Psoas muscle (tissue), 8 donors: ENCODE data around the gene SGCB. TPM values are rescaled to one million over a fixed set of nuclear protein-coding genes. Genes with fewer than 3 reads are reported as not detected.

Source experiments
- ATAC-seq, 4 donors: fragments of 200-7000 bp; cut with Tn5 transposase; one replicate each; pipeline ENCODE4 v1.9.1; 2020; ENCODE audit warnings: moderate library complexity in 3 of 4, mild to moderate bottlenecking in 2 of 4
- DNase-seq, 2 donors: peaks; one replicate each; pipeline ENCODE4 v3.0.0-alpha.2; 2020
- H3K27ac ChIP-seq: fragments of 200-600 bp; one replicate; pipeline ENCODE4 v1.8.0; 2022
- H3K27me3 ChIP-seq, 3 donors: fragments of 200-600 bp in 1 of 3; one replicate each; pipeline versions ENCODE4 v1.6.1 to v1.8.0; 2013 to 2022; ENCODE audit warnings: low read length in 2 of 3, mild to moderate bottlenecking in 2 of 3, moderate library complexity in 1 of 3; ENCODE audit not compliant: insufficient read depth in 3 of 3
- H3K36me3 ChIP-seq, 2 donors: fragments of 200-600 bp in 1 of 2; one replicate each; pipeline versions ENCODE4 v1.6.1 to v1.8.0; 2013 to 2022; ENCODE audit warnings: low read depth in 1 of 2, mild to moderate bottlenecking in 1 of 2, moderate library complexity in 1 of 2; ENCODE audit not compliant: insufficient read depth in 1 of 2
- H3K4me1 ChIP-seq: fragments of 200-600 bp; one replicate; pipeline ENCODE4 v1.8.0; 2022
- H3K4me3 ChIP-seq: fragments of 200-600 bp; one replicate; pipeline ENCODE4 v1.8.0; 2022; ENCODE audit warnings: mild to moderate bottlenecking
- H3K9me3 ChIP-seq: fragments of 200-600 bp; one replicate; pipeline ENCODE4 v1.8.0; 2022
- WGBS, 3 donors: extraction: QIAGEN DNeasy Blood & Tissue Kit; methylation state at CpG; one replicate each; pipeline versions ENCODE4 v1.1.6 to v1.1.7; 2013; 5-methylcytosine and 5-hydroxymethylcytosine counted together
- intact Hi-C, 2 donors: fragments of 100-400 bp; cut with DNase I; formaldehyde crosslinking; loops; one replicate each; pipeline versions ENCODE4 v1.11.0 to v1.14.2; 2022
- polyA plus RNA-seq, 3 donors: library from polyadenylated mRNA; stranded (reverse); fragments of 200-250 nt; gene quantifications; one replicate each; pipeline ENCODE4 v1.2.3, GENCODE V29; 2013
- total RNA-seq, 4 donors: library from RNA; stranded (reverse); fragmentation: NEBNext Ultra II Directional in 2 of 4; extraction: Animal tissue kit (Norgen Biotek cat#: 25700) in 2 of 4; gene quantifications; one replicate each; pipeline versions ENCODE4 v1.2.1 to v1.2.4, GENCODE V29; 2021 to 2023
- TF ChIP-seq, protein P1 (sequence below): fragments of 200-600 bp; IDR thresholded peaks from one replicate; pipeline ENCODE4 v1.8.0; 2022; ENCODE audit warnings: antibody characterized with exemption
- donor health status: healthy with polysubstance abuse.
- donor health status: DM: no; HTN: no; CAD: no; lungs with moderate emphysema.
- donor health status: Bipolar disorder and iron deficiency.
- donor health status: healthy.
- donor health status: DM: yes; HTN: yes; CAD: no.
- donor health status: DM: no; HTN: no; CAD: no.
- donor health status: DM: no; HTN: no; CAD: no.
- donor health status: DM: yes; HTN: yes; CAD: no.

Gene SGCB
- total and polyA plus RNA-seq, 7 donors = 12.2 to 83.8 (median 53.8) TPM

DNA sequence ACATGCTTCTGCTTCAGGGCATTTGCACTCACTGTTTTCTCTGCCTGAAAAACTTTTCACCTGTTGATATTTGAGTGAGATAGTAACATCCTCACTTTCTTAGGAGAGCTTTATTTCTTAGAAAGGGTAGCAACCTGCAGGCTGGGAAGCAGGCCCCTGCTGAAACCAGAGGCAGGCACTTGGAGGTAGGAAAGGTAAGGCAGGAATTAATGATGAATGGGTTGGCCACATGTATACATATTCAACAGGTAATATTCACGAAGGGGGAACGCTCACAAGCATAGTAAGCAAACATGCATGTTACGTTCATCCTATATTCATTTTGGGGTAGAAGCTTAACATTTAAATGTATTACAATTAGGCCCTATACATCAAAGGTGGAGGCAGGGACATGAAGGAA is 16.2 kb upstream of the SGCB start:
- no peak overlapping the region for H3K4me3 ChIP-seq
- no peak overlapping the region for H3K27ac ChIP-seq
- intact Hi-C loops = no loop called here
- H3K36me3 ChIP-seq = no peaks in the 10 kb centered on the region
- H3K9me3 ChIP-seq = no peaks in the 10 kb centered on the region
- TF ChIP-seq, protein P1, sequence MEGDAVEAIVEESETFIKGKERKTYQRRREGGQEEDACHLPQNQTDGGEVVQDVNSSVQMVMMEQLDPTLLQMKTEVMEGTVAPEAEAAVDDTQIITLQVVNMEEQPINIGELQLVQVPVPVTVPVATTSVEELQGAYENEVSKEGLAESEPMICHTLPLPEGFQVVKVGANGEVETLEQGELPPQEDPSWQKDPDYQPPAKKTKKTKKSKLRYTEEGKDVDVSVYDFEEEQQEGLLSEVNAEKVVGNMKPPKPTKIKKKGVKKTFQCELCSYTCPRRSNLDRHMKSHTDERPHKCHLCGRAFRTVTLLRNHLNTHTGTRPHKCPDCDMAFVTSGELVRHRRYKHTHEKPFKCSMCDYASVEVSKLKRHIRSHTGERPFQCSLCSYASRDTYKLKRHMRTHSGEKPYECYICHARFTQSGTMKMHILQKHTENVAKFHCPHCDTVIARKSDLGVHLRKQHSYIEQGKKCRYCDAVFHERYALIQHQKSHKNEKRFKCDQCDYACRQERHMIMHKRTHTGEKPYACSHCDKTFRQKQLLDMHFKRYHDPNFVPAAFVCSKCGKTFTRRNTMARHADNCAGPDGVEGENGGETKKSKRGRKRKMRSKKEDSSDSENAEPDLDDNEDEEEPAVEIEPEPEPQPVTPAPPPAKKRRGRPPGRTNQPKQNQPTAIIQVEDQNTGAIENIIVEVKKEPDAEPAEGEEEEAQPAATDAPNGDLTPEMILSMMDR = no peak
- peaks cover 4% of the 10 kb centered on the region for H3K4me1 ChIP-seq
- DNase-seq (no peak), ATAC-seq (no peak)
- 92 to 99% (median 94%) methylated on average over 3 of the region's 3 CpGs for WGBS, 3 donors
- H3K27me3 ChIP-seq = no peaks in the 10 kb centered on the region

DNA sequence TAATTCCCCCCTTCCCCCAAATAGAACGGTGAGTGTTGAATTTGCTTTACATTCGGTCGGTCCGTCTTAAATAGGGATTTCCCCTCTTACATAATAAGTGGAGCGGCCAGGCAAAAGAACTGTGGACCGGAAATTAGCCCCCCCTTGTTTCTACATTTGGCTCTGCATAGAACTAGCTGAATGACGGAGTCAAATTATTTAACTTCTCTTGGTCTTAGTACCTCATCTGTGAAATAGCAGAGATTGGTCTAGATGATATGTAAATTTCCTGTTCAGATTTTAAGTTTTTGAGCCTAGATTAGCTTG is 14.3 kb upstream of the SGCB start:
- Histone ChIP-seq H3K4me3 (peak overlapping the region; percentile 80), H3K27me3 (peaks cover 0 to 5% (median 0%) of the 10 kb centered on the region in 3 donors), H3K9me3 (no peaks in the 10 kb centered on the region), H3K27ac (peak overlapping the region; percentile 61), H3K36me3 (no peaks in the 10 kb centered on the region), H3K4me1 (peaks cover 4% of the 10 kb centered on the region)
- WGBS, 3 donors = 35 to 50% (median 41%) methylated on average over 7 of the region's 7 CpGs
- TF ChIP-seq, protein P1 = no peak
- peak in 3 of 4 donors; percentile 22 to 34 (median 27) for ATAC-seq
- intact Hi-C loops = no loop called here
- DNase-seq = no peak

DNA sequence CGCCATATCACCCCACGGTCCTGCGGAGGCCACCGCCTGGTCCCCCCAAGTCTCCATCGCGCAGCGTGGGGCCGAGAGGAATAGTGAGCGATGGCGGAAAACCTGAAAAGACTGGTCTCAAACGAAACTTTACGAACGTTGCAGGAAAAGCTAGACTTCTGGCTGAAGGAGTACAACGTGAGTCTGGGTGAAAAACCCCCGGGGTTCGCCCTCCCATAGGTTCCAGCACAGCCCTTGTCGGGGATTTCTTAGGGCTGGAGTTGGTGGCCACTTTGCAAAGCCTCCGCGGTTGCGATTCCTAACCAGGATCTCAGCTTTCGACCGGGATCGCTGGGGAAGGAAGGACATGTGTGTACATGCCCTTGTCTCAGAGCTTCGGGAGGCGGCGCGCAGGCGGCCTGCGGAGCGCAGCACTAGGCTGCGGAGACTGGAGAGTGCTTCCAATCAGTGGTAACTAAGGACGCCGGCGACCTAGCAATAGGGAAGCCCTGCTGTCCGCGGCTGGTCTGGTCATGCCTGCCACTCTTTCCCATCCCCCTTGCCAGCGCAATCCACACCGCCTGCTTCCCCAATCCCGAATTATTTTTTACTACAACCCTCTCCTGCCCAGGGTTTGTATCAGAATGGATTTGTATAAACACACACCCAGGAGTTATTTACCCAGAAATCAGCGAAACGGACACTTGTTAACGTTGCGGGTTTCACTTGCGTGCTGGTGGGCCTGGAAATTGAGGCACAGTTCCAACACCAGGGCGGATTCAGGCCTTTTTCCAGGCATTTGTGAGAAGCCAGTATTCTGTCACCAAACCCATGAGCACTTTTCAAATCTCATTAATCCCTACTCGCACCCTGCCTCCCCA is 13.7 kb upstream of the SGCB start:
- ATAC-seq (peak; percentile 93 to 95 (median 94)), DNase-seq (peak; percentile 66 to 76)
- Histone ChIP-seq H3K4me3 (peak overlapping the region; percentile 80), H3K4me1 (peaks cover 4% of the 10 kb centered on the region), H3K27ac (peak overlapping the region; percentile 61), H3K27me3 (peaks cover 0 to 5% (median 0%) of the 10 kb centered on the region in 3 donors), H3K9me3 (no peaks in the 10 kb centered on the region), H3K36me3 (no peaks in the 10 kb centered on the region)
- TF ChIP-seq, protein P1 = no peak
- intact Hi-C loops = no loop called here
- 8 to 12% (median 9%) methylated on average over 46 of the region's 46 CpGs for WGBS, 3 donors

DNA sequence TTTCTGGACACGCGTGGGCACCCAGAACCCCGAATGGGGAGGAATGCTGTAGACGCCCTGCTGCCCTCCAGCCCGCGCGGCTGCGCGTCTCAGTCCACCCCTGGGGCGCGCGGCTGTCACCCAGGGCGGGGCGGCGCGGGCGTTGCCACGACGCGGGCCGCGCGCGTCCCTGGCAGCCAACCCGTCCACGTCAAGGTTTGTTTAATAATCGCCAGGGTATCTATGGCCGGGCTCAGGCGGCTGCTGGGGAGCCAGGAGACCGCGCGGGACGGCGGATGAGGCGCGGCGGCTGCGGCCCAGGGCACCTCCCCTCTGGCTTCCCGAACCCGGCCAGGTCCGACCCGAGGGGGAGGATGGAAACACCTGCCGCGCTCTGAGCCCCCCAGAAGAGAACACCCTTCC is 13.1 kb upstream of the SGCB start, which contains the start of gene SPATA18:
Gene SPATA18, plus strand, starts transcription at position 92 of the 402 bp plus-strand sequence. CDS start 401 bp downstream, outside the sequence.
- 1% methylated on average over 40 to 44 of the region's 44 CpGs for WGBS, 3 donors
- ATAC-seq = peak; percentile 76 to 86 (median 80)
- Histone ChIP-seq H3K27me3 (peaks cover 0 to 5% (median 0%) of the 10 kb centered on the region in 3 donors), H3K36me3 (no peaks in the 10 kb centered on the region), H3K9me3 (no peaks in the 10 kb centered on the region), H3K4me3 (peak within 1 kb of the TSS; percentile 80), H3K4me1 (peaks cover 4% of the 10 kb centered on the region), H3K27ac (peak within 1 kb of the TSS; percentile 61)
- TF ChIP-seq, protein P1 = no peak
- intact Hi-C loops = no loop called here
- DNase-seq = peak; percentile 41 to 57
